HEK293 (cell line): ENCODE results near the gene PRPH2.

Experiments
- CTCF ChIP-seq: fragments of 450-650 bp; formaldehyde crosslinking; IDR thresholded peaks from 2 replicates; pipeline ENCODE4 v1.5.1; 2016; ENCODE audit warnings: missing biosample characterization, missing genetic modification characterization
- GLI4 ChIP-seq: fragments of 450-650 bp; formaldehyde crosslinking; IDR thresholded peaks from 2 replicates; pipeline ENCODE4 v1.5.1; 2016; ENCODE audit warnings: missing biosample characterization, missing genetic modification characterization
- ZNF155 ChIP-seq: fragments of 450-650 bp; formaldehyde crosslinking; IDR thresholded peaks from 2 replicates; pipeline ENCODE4 v1.5.1; 2016; ENCODE audit warnings: missing biosample characterization, missing genetic modification characterization
- ZNF174 ChIP-seq: fragments of 450-650 bp; formaldehyde crosslinking; IDR thresholded peaks from 2 replicates; pipeline ENCODE4 v1.5.0; 2017; ENCODE audit warnings: missing biosample characterization, mild to moderate bottlenecking, missing genetic modification characterization
- ZSCAN30 ChIP-seq: fragments of 450-650 bp; IDR thresholded peaks from 2 replicates; pipeline ENCODE4 v1.5.1; 2018; ENCODE audit warnings: missing biosample characterization, mild to moderate bottlenecking, missing genetic modification characterization, moderate library complexity

GRCh38 chr6:42715871-42716270 lies 6.5 kb downstream of the PRPH2 start:
- TF ChIP-seq ZSCAN30 (tag by site-specific recombination) (no peak), GLI4 (tag by site-specific recombination) (no peak), ZNF174 (no peak), ZNF155 (tag by site-specific recombination) (no peak), CTCF (tag by site-specific recombination) (no peak)
